Keratinocyte (primary cell): Measurements from ENCODE around the gene CCDC172.

Source experiments
- CTCF ChIP-seq, 3 experiments: IDR thresholded peaks in 1 of 3; conservative IDR thresholded peaks in 1 of 3; optimal IDR thresholded peaks in 1 of 3; 2 replicates in 2 of 3; 3 replicates in 1 of 3; pipeline versions ENCODE3 to v1.5.1; 2011; ENCODE audit warnings: low read length in 3 of 3, mild to moderate bottlenecking in 3 of 3, moderate library complexity in 2 of 3, control low read depth in 1 of 3, inconsistent platforms in 1 of 3; ENCODE audit not compliant: insufficient read depth in 2 of 3; ENCODE audit errors: extremely low read depth in 1 of 3
- EZH2 ChIP-seq: IDR thresholded peaks from one replicate; pipeline ENCODE4 v1.6.1; 2012; ENCODE audit warnings: inconsistent platforms, mild to moderate bottlenecking, low read length, moderate library complexity

GRCh38 chr10:116292493-116292892 is 31.8 kb upstream of the CCDC172 start:
- TF ChIP-seq CTCF (optimal IDR thresholded peaks at IDR 0.05 in 1 of 3, IDR thresholded peaks at IDR 0.05 in 1 of 3, conservative IDR thresholded peaks at IDR 0.05 in 1 of 3; ENCODE audit: extremely low read depth in 1 of 3, insufficient read depth in 2 of 3, low read length in 3 of 3) (no peak), EZH2 (no peak)
